PC-9 (cell line): ENCODE data around the gene GAPDHS.

ENCODE experiments used
- EZH2 ChIP-seq: fragments of 200-600 bp; sonication (generic); IDR thresholded peaks from 2 replicates; pipeline ENCODE4 v1.8.0; 2017; ENCODE audit warnings: antibody characterized with exemption, low read depth
- TF ChIP-seq, protein P1 (sequence below): fragments of 200-600 bp; sonication (generic); conservative IDR thresholded peaks from 2 replicates; pipeline ENCODE4 v1.6.1; 2017; ENCODE audit warnings: mixed run types, antibody characterized with exemption, mild to moderate bottlenecking, moderate library complexity

DNA sequence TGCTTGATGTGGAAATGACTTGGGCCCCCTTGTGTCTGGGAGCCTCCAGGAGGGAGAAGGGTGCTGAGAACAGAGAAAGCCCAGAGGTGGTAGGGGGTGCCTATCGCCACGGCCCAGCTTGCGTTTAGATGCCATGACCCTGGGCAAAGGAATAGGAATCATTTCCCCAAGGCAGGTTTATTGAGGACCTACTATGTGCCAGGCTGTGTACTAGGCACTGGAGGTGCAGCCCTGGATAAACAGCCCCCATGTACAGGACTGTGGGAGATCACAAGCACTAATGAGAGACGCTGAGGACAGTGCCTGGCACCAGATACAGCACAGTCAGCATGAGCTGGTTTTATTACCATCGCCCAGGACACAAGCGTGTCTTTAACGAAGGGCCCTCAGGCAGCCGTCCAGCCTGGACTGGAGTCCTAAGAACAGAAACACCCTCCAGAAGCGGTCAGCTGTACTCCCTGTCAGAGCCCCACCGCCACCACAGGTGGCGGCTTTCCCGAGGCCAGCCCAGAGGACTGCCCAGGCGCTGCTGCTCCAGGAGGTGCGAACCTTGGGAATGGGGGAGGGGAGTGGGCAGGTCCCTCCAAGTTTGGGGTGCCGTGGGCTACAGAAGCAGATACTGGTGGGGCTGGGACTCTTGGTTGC is 16.7 kb downstream of the GAPDHS start:
- TF ChIP-seq, protein P1, sequence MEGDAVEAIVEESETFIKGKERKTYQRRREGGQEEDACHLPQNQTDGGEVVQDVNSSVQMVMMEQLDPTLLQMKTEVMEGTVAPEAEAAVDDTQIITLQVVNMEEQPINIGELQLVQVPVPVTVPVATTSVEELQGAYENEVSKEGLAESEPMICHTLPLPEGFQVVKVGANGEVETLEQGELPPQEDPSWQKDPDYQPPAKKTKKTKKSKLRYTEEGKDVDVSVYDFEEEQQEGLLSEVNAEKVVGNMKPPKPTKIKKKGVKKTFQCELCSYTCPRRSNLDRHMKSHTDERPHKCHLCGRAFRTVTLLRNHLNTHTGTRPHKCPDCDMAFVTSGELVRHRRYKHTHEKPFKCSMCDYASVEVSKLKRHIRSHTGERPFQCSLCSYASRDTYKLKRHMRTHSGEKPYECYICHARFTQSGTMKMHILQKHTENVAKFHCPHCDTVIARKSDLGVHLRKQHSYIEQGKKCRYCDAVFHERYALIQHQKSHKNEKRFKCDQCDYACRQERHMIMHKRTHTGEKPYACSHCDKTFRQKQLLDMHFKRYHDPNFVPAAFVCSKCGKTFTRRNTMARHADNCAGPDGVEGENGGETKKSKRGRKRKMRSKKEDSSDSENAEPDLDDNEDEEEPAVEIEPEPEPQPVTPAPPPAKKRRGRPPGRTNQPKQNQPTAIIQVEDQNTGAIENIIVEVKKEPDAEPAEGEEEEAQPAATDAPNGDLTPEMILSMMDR = no peak
- no peak for TF ChIP-seq EZH2
